GM21423 (cell line): ENCODE results near the gene ACSL4.

Source experiments
- ATAC-seq: cut with Tn5 transposase; IDR thresholded peaks from one replicate; pipeline ENCODE4 v1.9.1; 2021; ENCODE audit warnings: mild to moderate bottlenecking, moderate library complexity; ENCODE audit not compliant: unreplicated experiment

Gene ACSL4

GRCh38 chrX:109622270-109622669 lies 110.8 kb downstream of the ACSL4 start:
- no peak for ATAC-seq

- no peak for ATAC-seq
Measured at GRCh38 chrX:109619771-109620170, 113.3 kb downstream of the ACSL4 start.

GRCh38 chrX:109614951-109615350 lies 118.1 kb downstream of the ACSL4 start:
- no peak for ATAC-seq

GRCh38 chrX:109601486-109601885 lies 131.6 kb downstream of the ACSL4 start:
- ATAC-seq: no peak

GRCh38 chrX:109600237-109600651 lies 132.8 kb downstream of the ACSL4 start:
- ATAC-seq: no peak

GRCh38 chrX:109596015-109596414 lies 137.0 kb downstream of the ACSL4 start:
- ATAC-seq: no peak
